SU-DHL-6 (cell line): ENCODE measurements around the gene DLG2.

Experiments
- CTCF ChIP-seq: fragments of 200-600 bp; sonication (generic); IDR thresholded peaks from one replicate; pipeline ENCODE4 v1.5.1; 2017; ENCODE audit warnings: antibody characterized with exemption, mild to moderate bottlenecking, low read length, moderate library complexity; ENCODE audit not compliant: insufficient read depth, poor library complexity, severe bottlenecking
- EZH2phosphoT487 ChIP-seq: fragments of 200-600 bp; sonication (generic), shearing (Covaris generic); conservative IDR thresholded peaks from 2 replicates; pipeline ENCODE4 v1.6.1; 2018; ENCODE audit warnings: mild to moderate bottlenecking, antibody characterized with exemption, low read length, moderate library complexity, mixed read lengths

GRCh38 chr11:84581083-84581482 lies 1046.1 kb downstream of the DLG2 start:
- no peak for TF ChIP-seq CTCF
- TF ChIP-seq EZH2phosphoT487: no peak
